MM.1S (cell line): Measurements from ENCODE around the gene PRG2.

Source experiments
- DNase-seq: peaks from one replicate; pipeline ENCODE4 v3.0.0-alpha.2; 2015
- H2AFZ ChIP-seq: fragments of 300-600 bp; sonication (generic); 2 replicates; pipeline ENCODE4 v1.6.0; 2016; ENCODE audit warnings: antibody characterized with exemption, low read length
- H3F3A ChIP-seq: fragments of 300-600 bp; sonication (generic); 2 replicates; pipeline ENCODE4 v1.6.1; 2016; ENCODE audit warnings: mild to moderate bottlenecking, antibody characterized with exemption, low read length, moderate library complexity, mixed read lengths; ENCODE audit not compliant: insufficient read depth
- H3K27ac ChIP-seq: fragments of 300-600 bp; sonication (generic); 2 replicates; pipeline ENCODE4 v1.5.1; 2016; ENCODE audit warnings: mild to moderate bottlenecking, low read length
- H3K27me3 ChIP-seq: fragments of 300-600 bp; sonication (generic); replicated peaks from 2 replicates; pipeline ENCODE4 v1.6.0; 2016; ENCODE audit warnings: low read length; ENCODE audit not compliant: insufficient read depth
- H3K36me3 ChIP-seq: fragments of 300-600 bp; sonication (generic); replicated peaks from 2 replicates; pipeline ENCODE4 v1.6.1; 2016; ENCODE audit warnings: mild to moderate bottlenecking, low read length, mixed read lengths; ENCODE audit not compliant: insufficient read depth
- H3K4me1 ChIP-seq: fragments of 300-600 bp; sonication (generic); 2 replicates; pipeline ENCODE4 v1.6.1; 2016; ENCODE audit warnings: low read length, mixed read lengths
- H3K4me2 ChIP-seq: fragments of 300-600 bp; sonication (generic); 2 replicates; pipeline ENCODE4 v1.6.0; 2016; ENCODE audit warnings: low read depth, low read length
- H3K4me3 ChIP-seq: fragments of 300-600 bp; sonication (generic); 2 replicates; pipeline ENCODE4 v1.5.1; 2016; ENCODE audit warnings: low read length, mixed read lengths
- H3K79me2 ChIP-seq: fragments of 300-600 bp; sonication (generic); 2 replicates; pipeline ENCODE4 v1.6.1; 2016; ENCODE audit warnings: mixed run types, low read length, mixed read lengths
- H3K9ac ChIP-seq: fragments of 300-600 bp; sonication (generic); 2 replicates; pipeline ENCODE4 v1.6.1; 2016; ENCODE audit warnings: low read length, mixed read lengths
- H3K9me2 ChIP-seq: fragments of 300-600 bp; sonication (generic); replicated peaks from 2 replicates; pipeline ENCODE4 v1.6.1; 2016; ENCODE audit warnings: mild to moderate bottlenecking, low read length, mixed read lengths; ENCODE audit not compliant: insufficient read depth
- H3K9me3 ChIP-seq: fragments of 300-600 bp; sonication (generic); replicated peaks from 2 replicates; pipeline ENCODE4 v1.6.1; 2016; ENCODE audit warnings: mild to moderate bottlenecking, low read length, mixed read lengths; ENCODE audit not compliant: insufficient read depth
- H4K20me1 ChIP-seq: fragments of 300-600 bp; sonication (generic); 2 replicates; pipeline ENCODE4 v1.6.1; 2016; ENCODE audit warnings: mild to moderate bottlenecking, low read length, moderate library complexity, mixed read lengths; ENCODE audit not compliant: insufficient read depth
- EZH2 ChIP-seq: fragments of 300-600 bp; sonication (generic); optimal IDR thresholded peaks from 2 replicates; pipeline ENCODE3; 2017; ENCODE audit warnings: low read depth, mild to moderate bottlenecking, antibody characterized with exemption, low read length, mixed read lengths
- EZH2phosphoT487 ChIP-seq: fragments of 300-600 bp; sonication (generic); IDR thresholded peaks from 2 replicates; pipeline ENCODE4 v1.6.1; 2018; ENCODE audit warnings: antibody characterized with exemption, low read length
- TF ChIP-seq, protein P1 (sequence below): fragments of 300-600 bp; sonication (generic); IDR thresholded peaks from 2 replicates; pipeline ENCODE4 v1.5.1; 2016; ENCODE audit warnings: antibody characterized with exemption, low read length, mixed read lengths

PRG2 gene

DNA sequence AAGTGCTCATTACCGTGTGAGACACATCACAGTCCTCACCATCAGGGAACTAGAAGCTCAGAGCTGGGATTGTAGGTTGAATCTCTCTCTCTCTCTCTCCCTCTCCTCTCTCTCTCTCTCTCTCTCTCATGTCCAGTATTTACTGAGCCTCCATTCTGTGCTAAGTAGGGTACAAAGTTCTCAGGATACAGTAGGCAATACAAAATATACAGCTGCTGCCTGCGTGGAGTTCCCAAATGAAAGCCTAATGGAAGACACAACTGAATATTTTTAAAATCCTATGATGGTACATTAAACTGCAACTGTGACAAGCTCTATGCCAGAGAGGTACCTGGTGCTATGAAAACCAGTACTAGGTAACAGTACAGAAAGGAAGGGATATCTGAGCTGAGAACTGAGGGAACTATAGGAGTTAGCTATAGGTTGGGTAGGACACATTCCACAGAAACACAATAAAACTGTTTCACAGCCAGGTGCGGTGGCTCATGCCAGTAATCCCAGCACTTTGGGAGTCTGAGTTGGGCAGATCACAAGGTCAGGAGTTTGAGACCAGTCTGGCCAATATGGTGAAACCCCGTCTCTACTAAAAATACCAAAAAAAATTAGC is 9.6 kb upstream of the PRG2 start:
- Histone ChIP-seq H3F3A (no peaks in the 10 kb centered on the region), H3K27ac (no peak overlapping the region), H3K4me2 (no peak overlapping the region), H4K20me1 (no peaks in the 10 kb centered on the region), H3K4me1 (no peaks in the 10 kb centered on the region), H3K9me2 (no peaks in the 10 kb centered on the region), H3K9me3 (no peaks in the 10 kb centered on the region), H3K4me3 (no peak overlapping the region), H3K9ac (no peak overlapping the region), H3K27me3 (no peaks in the 10 kb centered on the region), H3K36me3 (no peaks in the 10 kb centered on the region), H2AFZ (no peak overlapping the region), H3K79me2 (no peaks in the 10 kb centered on the region)
- TF ChIP-seq, protein P1, sequence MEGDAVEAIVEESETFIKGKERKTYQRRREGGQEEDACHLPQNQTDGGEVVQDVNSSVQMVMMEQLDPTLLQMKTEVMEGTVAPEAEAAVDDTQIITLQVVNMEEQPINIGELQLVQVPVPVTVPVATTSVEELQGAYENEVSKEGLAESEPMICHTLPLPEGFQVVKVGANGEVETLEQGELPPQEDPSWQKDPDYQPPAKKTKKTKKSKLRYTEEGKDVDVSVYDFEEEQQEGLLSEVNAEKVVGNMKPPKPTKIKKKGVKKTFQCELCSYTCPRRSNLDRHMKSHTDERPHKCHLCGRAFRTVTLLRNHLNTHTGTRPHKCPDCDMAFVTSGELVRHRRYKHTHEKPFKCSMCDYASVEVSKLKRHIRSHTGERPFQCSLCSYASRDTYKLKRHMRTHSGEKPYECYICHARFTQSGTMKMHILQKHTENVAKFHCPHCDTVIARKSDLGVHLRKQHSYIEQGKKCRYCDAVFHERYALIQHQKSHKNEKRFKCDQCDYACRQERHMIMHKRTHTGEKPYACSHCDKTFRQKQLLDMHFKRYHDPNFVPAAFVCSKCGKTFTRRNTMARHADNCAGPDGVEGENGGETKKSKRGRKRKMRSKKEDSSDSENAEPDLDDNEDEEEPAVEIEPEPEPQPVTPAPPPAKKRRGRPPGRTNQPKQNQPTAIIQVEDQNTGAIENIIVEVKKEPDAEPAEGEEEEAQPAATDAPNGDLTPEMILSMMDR = no peak
- TF ChIP-seq EZH2 (no peak), EZH2phosphoT487 (no peak)
- DNase-seq = no peak

DNA sequence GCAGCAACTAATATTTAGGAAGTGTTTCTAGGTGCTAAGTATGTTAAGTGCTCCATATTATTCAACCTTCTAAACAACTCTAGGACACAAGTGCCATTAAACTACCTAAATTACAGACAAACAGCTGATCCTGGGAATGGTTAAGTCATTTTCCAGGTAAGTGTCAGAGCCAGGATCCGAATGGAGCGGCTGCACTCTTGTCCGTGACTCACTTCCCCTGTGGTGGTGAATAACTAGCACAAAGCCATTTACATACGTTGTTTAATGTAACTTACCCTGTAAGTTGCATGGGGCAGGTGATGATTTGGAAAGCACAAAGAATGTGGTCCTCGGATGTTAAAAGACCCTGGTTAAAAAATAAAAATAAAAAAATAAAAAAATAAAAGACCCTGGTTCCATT is 8.8 kb upstream of the PRG2 start:
- H3K27ac ChIP-seq = no peak overlapping the region
- no peaks in the 10 kb centered on the region for H3K9me3 ChIP-seq
- no peaks in the 10 kb centered on the region for H3K4me1 ChIP-seq
- no peaks in the 10 kb centered on the region for H3K9me2 ChIP-seq
- H3K36me3 ChIP-seq = no peaks in the 10 kb centered on the region
- no peaks in the 10 kb centered on the region for H3K79me2 ChIP-seq
- no peak overlapping the region for H3K4me2 ChIP-seq
- no peak for DNase-seq
- H3K4me3 ChIP-seq = no peak overlapping the region
- H2AFZ ChIP-seq = no peak overlapping the region
- no peaks in the 10 kb centered on the region for H3F3A ChIP-seq
- no peak overlapping the region for H3K9ac ChIP-seq
- H3K27me3 ChIP-seq = no peaks in the 10 kb centered on the region
- no peaks in the 10 kb centered on the region for H4K20me1 ChIP-seq
- TF ChIP-seq, protein P1 = no peak
- no peak for TF ChIP-seq EZH2
- TF ChIP-seq EZH2phosphoT487 = no peak

DNA sequence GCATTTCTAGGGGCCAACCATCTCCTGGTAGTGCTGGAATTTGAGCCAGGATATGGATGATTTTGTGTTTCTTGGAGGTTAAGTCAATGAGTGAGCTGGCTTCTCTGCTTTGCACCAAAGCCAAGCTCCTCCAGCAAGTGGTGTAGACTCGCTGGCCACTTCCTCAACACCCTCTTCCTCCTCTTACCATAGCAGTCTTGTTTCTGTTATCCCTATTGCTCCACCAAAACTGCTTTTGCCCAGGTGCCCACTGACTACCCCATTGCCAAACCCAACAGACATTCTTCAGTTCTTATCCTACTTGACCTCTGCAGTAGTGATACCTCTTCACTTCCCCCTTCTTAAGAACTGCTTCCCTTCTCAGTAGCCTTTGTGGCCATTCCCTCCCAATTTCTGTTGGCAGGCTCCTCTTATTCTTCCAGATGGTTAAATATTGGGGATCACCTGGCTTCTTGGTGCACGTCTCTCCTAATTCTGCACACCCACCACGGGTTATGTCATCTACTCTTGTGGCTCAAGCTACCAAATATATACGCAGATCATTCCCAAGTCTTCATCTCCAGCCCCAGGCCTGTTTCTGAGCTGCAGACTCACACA is 7.0 kb upstream of the PRG2 start:
- Histone ChIP-seq H3K27me3 (no peaks in the 10 kb centered on the region), H3K4me3 (no peak overlapping the region), H3F3A (no peaks in the 10 kb centered on the region), H3K36me3 (no peaks in the 10 kb centered on the region), H2AFZ (no peak overlapping the region), H3K4me1 (no peaks in the 10 kb centered on the region), H3K9me3 (no peaks in the 10 kb centered on the region), H4K20me1 (no peaks in the 10 kb centered on the region), H3K27ac (no peak overlapping the region), H3K9me2 (no peaks in the 10 kb centered on the region), H3K4me2 (no peak overlapping the region), H3K79me2 (no peaks in the 10 kb centered on the region), H3K9ac (no peak overlapping the region)
- no peak for DNase-seq
- TF ChIP-seq EZH2phosphoT487 = no peak
- no peak for TF ChIP-seq EZH2
- TF ChIP-seq, protein P1 = no peak
